ENCODE measurements around the gene SEMG2.

Gene SEMG2

GRCh38 chr20:45187693-45188092 is 33.5 kb upstream of the SEMG2 start:
- no peak for TF ChIP-seq CTCF (IDR thresholded peaks at IDR 0.05)

- TF ChIP-seq CTCF (IDR thresholded peaks at IDR 0.05) = no peak
Observed at GRCh38 chr20:45189067-45189609, 32.0 kb upstream of the SEMG2 start.

- TF ChIP-seq CTCF (IDR thresholded peaks at IDR 0.05) = no peak
Observed at GRCh38 chr20:45189861-45190260, 31.3 kb upstream of the SEMG2 start.

GRCh38 chr20:45191926-45192325 is 29.2 kb upstream of the SEMG2 start:
- TF ChIP-seq CTCF (IDR thresholded peaks at IDR 0.05) = no peak

- no peak for TF ChIP-seq CTCF (IDR thresholded peaks at IDR 0.05)
Observed at GRCh38 chr20:45193331-45193730, 27.8 kb upstream of the SEMG2 start.

GRCh38 chr20:45206725-45207124 is 14.4 kb upstream of the SEMG2 start, which contains the start of gene SEMG1:
SEMG1 (plus strand) TSS chr20:45207033; CDS start chr20:45207054, 21 bp downstream.
- TF ChIP-seq CTCF (IDR thresholded peaks at IDR 0.05) = no peak

- no peak for TF ChIP-seq CTCF (IDR thresholded peaks at IDR 0.05)
Observed at GRCh38 chr20:45209924-45210323, 11.2 kb upstream of the SEMG2 start.

Measured in LNCAP (cell line).